ENCODE data around the gene CAPS2.

CAPS2 gene

DNA sequence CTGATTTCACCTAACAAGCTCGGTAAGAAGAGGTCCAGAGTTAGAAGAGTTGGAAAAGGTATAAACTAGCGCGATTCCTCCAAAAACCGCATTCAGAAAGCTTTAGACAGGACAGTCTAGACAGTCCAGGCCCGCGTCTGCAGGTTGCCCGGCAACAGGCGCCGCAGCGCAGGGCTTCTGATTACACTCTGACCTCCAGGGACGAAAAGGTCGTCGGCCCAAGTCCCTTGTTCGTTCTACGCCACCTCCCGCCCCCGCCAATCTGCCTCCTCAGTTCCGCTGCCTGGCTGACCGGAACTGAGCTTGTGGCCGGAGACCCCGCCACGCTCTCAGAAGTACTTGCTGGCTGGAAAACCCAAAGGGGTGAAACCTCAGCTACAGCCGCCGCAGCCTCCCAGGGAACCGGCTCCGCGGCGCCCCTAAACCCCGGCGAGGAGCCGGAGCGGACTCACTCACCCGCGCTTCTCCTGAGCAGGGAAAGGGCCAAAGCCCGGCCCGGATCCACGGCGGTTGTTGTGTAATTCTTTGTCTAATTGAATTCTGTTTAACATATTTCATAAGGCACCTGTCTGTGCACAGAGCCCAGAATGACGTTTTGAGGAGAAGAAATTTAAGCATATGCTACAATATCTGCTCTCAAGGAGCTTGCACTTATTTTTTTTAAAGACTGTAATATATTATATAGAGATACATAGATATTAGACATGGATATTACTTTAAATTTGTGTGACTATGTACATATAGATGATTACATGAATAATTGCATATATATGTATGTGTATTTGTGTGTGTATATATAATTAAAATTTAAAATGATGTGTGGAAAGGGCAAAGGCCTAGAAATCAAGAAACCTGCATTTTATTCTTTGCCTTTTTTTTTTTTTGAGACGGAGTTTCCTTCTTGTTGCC lies at the start of gene CAPS2:
Gene CAPS2 (minus strand): TSS at position 407 of the 909 bp plus-strand sequence. CDS start 3,826 bp downstream, outside the sequence.
- peak; percentile 78 for DNase-seq

DNA sequence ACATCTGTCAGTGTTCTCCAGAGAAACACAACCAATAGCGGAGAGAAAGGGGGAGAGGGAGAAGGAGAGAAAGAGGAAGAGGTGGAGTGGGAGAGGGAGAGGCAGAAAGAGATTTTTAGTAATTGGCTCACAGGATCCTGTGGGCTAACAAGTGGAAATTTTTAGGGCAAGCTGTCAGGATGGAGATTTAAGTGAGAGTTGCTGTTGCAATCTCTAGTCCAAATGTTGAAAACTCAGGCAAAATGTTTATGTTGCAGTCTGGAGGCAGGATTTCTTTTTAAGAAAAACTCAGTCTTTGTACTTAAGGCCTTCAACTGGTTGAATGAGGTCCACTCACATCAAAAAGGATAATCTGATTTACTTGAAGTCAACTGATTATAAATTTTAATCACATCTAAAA lies 48.2 kb upstream of the CAPS2 start:
- no peak for DNase-seq

DNA sequence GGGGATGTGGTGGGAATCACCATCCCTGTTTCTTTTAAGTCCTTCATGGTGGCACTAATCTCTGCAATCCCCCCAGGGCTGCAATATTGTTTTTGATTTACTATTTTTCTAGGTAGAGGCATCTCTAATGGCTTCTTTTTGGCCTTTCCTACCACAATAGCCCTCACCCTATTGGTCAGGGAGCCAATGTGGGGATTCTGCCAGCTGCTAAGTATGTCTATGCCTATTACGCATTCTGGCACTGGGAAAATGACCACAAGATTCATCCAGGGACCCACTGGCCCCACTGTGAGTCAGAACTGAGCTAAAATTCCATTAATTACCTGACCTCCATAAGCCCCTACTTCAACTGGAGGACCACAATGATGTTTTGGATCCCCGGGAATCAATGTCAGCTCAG lies 44.8 kb upstream of the CAPS2 start:
- no peak for DNase-seq

DNA sequence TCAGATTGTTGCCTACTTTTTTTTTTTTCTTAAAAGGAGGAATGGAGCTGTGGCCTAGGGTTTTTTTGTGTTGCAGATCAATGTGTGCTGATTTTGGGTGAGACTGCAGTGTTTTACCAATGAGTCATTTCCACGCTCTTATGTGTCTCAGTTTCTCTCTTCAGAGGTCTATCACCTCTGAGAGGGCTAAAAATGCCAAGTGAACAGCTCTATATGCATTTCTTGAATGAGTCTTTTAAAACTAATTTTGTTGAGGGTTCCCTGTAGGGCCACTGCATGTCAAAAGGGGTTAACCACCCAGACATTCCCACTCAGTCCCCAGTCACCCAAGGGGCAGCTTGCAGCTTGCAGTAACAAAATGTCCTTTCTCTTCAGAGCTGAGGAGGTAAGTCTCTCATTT lies 36.5 kb upstream of the CAPS2 start:
- no peak for DNase-seq

DNA sequence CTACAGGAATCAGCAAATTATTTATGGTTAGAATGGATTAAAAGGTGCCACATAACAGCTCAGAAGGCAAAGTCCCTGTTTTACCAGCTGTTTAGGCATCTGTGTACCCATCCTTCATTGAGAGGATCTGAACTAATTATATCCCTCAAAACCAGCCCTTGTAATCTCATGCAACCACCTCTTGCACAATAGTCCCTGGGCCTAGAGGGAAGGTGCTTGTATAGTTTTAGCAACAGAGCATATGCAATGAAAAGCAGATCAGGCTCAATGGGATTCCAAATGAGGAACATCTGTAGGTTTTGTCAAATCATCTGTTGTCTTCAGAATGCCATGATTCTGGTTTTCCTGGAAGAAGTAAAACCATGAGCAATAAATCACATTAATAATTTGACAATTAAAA lies 34.8 kb upstream of the CAPS2 start:
- no peak for DNase-seq

DNA sequence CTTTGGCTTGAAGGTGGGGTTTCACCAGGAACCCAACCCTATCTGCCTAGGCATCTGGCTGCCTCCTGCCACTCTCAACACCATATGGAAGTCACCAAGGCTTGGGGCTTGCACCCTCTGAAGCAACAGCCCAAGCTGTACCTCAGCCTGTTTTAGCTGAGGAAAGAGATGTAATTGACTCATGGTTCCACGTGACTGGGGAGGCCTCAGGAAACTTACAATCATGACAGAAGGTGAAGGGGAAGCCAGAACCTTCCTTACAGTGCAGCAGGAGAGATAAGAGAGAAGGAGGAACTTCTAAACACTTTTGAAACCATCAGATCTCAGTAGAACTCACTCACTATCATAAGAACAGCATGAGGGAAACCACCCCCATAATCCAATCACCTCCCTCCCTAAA lies 31.3 kb upstream of the CAPS2 start:
- DNase-seq, result no peak

DNA sequence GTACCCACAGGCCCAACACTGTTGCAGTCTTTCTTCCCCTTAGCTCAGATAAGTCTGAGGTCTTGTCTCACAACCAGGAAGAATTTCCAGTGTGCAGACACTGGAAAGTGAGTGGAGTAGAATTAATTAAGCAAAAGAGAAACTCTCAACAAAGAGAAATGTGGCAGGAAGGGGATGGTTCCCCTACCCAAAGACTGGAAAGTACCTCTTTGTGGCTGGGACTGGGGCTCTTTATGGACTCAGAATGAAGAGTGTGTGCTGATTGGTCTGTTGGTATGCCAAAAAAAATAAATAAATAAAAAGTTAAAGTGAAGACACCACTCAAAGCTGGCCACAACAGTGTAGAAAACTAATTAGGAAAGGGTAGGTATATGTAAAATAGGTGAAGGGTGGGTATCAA lies 30.8 kb upstream of the CAPS2 start:
- no peak for DNase-seq

DNA sequence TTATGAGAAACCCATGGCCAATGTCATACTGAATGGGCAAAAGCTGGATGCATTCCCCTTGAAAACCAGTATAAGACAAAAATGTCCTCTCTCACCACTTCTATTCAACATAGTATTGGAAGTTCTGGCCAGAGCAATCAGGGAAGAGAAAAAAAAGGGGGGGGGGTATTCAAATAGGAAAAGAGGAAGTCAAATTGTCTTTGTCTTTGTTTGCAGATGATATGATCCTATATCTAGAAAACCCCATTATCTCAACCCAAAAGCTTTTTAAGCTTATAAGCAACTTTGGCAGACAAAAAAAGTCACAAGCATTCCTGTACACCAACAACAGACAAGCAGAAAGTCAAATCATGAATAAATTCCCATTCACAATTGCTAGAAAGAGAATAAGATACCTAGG lies 23.9 kb upstream of the CAPS2 start:
- no peak for DNase-seq

DNA sequence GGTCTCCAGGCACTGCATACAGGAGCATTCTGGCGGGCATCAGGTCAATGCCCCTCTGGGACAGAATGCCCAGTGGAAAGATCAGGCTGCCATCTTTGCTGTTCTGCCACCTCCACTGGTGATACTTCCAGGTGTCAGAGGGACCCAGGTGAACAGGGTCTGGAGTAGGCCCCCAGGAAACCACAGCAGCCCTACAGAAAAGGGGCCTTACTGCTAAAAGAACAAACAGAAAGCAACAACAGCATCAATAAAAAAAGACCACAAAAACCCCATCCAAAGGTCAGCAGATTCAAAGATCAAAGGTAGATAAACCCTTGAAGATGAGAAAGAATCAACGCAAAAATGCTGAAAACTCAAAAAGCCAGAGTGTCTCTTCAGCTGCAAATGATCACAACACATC lies 20.3 kb upstream of the CAPS2 start:
- DNase-seq, result no peak

DNA sequence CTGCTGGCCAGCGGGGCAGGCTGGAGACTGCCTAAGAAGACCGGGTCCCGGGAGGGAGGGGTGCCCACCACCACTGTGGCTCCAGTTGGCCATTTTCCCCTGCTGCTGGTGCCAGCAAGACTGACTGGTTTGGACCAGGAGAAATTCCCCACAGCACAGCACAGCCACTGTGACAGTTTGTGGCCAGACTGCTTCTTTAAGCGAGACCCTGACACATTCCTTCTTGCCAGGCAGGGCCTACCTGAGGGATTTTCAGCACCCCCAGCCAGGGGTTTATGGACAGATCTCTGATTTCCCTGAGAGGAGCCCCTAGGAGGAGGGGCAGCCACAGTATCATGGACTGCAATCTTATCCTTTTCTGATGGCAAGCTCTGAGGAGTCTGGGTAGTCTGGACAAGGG lies 19.8 kb upstream of the CAPS2 start:
- no peak for DNase-seq

DNA sequence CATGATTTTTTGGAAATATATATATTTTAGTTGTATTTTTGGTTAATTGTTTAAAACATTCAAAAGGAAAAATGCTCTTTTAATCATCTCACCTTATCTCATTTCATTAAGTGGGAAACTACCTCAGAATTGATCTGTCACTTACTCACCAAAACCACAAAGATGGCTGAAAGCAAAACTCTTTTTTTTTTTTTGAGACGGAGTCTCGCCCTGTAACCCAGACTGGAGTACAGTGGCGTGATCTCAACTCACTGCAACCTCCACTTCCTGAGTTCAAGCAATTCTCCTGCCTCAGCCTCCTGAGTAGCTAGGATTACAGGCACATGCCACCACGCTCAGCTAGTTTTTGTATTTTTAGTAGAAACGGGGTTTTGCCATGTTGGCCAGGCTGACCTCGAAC lies 16.1 kb upstream of the CAPS2 start:
- DNase-seq, result peak; percentile 34

DNA sequence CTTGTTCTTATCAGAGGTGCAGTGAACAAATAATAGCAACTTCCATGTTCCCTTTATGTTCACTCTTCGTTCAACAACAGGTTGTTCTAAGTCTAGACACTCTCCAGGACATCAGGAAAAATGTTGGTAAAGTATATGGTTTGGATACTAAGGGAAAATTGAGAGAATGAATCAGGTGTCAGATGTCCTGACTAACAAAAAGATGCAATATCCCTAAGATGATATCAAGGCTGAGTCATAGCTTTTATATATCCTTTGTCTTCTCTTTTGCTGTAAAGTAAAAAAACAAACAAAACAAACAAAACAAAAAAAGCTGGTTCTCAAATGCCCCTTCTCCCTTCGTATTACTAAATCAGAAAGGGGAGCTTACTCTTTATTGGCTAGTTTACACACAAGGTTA lies 15.4 kb upstream of the CAPS2 start:
- DNase-seq, result no peak

DNA sequence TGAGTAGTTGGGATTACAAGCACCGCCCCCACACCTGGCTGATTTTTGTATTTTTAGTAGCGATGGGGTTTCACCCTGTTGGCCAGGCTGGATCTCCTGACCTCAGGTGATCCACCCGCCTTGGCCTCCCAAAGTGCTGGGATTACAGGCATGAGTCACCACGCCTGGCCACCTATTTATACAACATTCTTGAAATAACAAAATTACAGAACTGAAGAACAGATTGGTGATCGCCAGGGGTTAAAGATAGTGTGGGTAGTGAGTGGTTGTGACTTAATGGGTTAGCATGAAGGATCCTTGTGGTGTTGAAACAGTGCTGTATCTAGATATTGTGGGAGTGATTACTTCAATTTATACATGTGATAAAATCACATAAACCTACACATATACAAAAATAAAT lies 11.7 kb upstream of the CAPS2 start:
- no peak for DNase-seq

DNA sequence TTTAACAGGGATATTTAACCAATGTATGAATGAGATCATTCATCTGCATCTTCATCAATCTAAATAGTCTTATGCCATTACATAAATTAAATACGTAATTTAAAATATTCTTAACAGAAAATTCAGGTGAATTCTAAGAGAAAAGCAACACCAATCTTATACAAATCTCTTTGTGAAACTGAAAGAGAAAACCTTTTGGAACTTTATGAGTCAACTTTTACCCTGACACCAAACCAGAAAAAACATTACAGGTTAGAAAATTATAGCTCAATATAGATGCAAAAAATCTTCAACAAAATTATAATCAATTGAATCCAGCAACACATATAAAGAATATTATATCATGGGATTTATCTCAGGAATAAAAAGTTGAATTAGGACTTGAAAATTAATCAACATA lies 7.8 kb upstream of the CAPS2 start:
- no peak for DNase-seq

DNA sequence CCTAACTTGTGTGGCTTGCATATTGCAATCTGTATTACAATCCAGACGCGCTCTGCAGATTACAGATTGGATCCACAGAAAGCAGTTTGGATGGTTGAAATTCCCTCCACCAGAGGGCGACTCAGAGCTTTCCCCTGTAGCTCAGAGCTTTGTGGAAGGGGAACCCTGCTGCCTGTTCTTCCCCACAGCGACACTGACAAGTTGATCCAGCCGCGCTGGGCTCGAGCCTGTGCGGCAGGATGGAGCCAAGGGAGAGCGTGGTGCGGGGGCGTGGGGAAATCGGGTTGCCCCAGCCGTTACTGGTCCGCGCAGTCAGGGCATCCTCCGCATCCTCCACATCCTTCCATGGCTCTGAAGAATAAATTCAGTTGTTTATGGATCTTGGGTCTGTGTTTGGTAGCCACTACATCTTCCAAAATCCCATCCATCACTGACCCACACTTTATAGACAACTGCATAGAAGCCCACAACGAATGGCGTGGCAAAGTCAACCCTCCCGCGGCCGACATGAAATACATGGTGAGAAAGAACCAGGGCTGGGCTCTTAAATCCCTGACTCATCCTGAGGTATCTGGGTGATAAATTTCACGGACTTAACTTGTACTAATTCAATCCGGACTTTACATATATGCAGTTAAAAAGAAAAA lies 4.4 kb upstream of the CAPS2 start, which contains the start of gene GLIPR1L1:
Gene GLIPR1L1 (plus strand): TSS at position 287 of the 647 bp plus-strand sequence. CDS start 59 bp downstream, at position 346.
- peak; percentile 90 for DNase-seq

DNA sequence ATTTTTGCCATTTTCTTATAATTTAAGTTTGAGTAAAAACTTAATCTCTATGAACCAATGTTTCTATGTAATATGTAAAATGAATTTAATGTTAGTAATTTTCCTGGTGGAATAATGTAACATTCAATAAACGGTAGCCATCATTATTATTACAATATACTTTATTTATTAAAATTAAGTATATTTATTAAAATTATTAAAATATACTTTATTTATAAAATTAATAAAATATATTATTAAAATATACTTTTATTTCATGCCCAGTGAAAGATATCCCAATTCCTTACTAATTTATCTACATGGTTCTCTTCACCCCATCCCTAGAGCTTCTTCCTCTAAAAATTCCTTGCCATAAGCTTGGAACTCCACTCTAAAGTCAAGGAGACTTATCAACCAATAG lies 2.5 kb downstream of the CAPS2 start:
- no peak for DNase-seq

DNA sequence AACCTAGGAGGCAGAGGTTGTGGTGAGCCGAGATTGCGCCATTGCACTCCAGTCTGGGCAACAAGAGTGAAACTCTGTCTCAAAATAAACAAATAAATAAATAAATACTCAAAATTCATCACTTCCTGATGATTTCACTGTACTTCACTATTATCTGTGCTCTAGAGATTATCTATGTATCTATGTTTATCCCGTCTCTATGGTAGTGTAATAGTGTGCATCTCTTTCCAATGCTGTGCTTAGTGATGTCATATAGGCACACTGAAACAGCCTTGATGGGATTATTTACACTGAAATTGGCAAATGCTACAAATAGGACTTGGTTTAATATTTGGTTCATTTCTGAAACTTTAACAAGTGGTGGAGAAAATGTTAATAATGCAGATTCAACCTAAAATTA lies 6.5 kb downstream of the CAPS2 start:
- DNase-seq, result no peak

DNA sequence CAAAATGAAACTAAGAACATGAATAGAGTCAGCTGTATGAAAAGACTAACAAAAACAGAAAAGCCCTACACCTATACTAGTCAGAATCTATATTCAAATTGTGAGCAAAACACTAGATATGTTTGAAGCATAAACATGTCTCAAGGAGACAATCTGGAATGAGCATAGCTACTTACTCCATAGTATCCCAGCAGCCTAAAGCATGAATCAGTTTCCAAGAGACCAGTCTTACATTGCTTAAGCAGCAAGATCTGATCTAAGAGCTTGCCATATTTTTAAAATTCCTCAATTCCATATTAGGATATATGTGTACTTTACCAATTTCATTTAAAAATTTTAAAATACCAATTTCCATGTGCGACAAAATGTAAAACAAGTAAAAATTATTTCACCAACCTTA lies 7.7 kb downstream of the CAPS2 start:
- no peak for DNase-seq

DNA sequence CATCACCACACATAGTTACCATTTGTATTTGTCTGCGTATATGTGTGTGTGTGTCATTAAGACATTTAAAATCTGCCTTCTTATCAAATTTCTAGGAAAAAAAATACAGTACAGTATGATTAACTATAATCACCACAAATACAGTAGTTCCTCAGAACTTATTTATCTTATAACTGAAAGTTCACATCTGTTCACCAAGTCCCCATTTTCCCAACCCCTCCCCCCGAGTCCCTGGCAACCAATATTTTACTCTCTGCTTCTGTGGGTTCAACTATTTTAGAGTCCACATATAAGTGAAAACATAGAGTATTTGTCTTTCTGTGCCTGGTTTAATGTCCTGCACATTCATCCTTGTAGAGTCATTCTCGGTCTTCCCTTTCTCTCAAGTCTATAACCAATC lies 12.3 kb downstream of the CAPS2 start:
- no peak for DNase-seq

DNA sequence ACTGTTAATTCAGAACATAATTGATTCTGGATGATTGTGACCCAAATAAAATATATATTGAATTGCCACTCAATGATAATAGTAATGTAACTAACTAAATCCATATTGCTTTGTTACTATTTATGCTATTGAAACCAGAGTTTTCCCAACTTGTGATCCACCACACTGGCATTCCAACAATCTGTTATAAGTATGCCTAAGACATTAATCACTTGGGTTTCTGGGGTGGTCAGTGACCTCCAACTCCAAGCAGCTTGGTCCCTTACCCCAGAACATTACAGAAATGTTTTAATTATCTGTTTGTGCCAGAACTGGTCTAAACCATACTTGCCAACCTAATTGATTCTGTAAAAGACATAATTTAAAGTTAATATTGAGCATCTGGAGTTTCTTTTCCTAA lies 14.6 kb downstream of the CAPS2 start:
- no peak for DNase-seq

DNA sequence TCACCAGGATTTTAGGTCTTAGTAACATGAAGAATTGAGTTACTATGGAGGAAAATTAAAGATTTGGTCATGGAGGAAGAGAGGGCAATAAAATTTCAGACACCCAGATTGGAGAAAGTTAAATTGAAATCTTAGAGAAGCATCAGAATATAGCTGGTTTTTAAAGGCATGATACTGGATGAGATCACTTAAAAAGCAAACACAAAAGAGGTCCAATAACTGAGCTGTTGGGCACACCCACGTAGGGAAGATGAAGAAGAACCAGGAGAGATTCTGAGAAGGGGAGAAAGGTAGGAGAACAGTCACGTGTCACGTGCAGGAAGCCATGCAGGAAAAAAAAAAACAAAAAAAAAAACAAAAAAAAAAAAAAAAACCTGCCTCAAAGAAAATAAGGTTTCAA lies 18.8 kb downstream of the CAPS2 start:
- no peak for DNase-seq

DNA sequence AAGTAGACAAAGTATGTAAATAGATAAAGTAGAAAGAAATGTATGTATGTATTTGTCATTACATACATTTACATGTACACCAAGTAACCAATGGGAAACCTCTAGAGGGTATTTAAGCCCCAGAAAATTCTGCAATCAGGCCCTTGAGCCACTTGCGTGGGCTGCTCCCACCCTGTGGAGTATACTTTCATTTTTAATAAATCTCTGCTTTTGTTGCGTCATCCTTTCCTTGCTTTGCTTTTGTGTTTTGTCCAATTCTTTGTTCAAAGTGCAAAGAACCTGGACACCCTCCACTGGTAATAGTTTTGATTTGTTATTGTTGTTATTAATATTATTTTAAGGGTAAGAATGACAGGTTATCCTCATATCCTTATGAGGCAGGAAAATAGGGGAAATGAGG lies 21.8 kb downstream of the CAPS2 start:
- no peak for DNase-seq

DNA sequence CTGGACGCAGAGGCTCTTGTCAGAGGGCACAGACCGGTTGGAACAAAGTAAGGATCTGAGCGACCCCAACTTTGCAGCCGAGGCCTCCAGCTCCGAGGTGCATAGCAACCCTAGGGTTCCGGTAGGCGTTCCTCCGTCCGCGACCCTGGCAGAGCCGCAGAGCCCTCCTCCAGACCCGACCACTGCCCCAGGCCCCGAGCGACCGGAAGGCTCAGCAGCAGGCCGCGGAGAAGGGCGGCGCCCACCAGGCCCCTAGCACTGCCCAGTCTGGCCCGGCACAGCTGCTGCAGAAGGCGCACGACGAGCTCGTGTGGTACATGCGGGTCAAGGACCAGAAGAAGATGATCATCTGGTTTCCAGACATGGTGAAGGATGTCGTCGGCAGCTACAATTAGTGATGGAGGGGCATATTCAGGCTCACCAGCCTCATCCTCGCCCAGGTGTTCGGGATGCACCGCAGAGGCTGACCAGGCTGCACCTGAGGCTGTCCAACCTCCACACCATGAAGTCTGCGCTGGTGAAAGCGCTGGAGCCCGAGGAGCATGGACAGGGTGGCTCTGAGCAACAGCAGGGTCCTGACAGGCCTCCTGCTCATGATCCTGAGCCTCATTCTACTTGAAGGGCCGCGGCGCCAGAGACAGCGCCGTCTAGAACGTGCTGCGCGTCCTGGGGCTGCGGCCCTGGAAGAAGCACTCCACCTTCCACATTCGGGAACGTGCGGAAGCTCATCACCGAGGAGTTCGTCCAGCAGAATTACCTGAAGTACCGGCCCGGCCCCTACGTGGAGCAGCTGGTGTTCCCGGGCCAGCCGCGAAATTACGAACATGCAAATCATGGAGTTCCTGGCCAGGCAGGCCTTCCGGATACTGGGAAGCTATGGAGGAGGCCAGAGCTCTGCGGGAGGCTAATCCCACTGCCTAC lies 24.5 kb downstream of the CAPS2 start:
- DNase-seq, result no peak

Data from activated CD4-positive, alpha-beta T cell treated with anti-CD3 and anti-CD28 coated beads for 48 hours (primary cell).